Stimulated activated CD8-positive, alpha-beta memory T cell treated with anti-CD3 and anti-CD28 coated beads, Interleukin-4, amount 100 ng/mL, for 48 hours (primary cell): ENCODE data around the gene ACTL10.
"Not testable (repeated sequence)": the region's sequence is repeated elsewhere in the genome, so short reads cannot be mapped to it uniquely, and the experiment has no call there.

Experiments
- DNase-seq: peaks from one replicate; pipeline ENCODE4 v3.0.0-alpha.2; 2020

The ACTL10 gene

GRCh38 chr20:33697129-33697528, 30.4 kb downstream of the ACTL10 start:
- DNase-seq: no peak

- DNase-seq: not testable (repeated sequence)
Observed at GRCh38 chr20:33698966-33699365, 32.2 kb downstream of the ACTL10 start.

GRCh38 chr20:33700696-33701441, 34.1 kb downstream of the ACTL10 start:
- not testable (repeated sequence) for DNase-seq

GRCh38 chr20:33701629-33702450, 35.1 kb downstream of the ACTL10 start:
- no peak for DNase-seq

- DNase-seq: no peak
Observed at GRCh38 chr20:33702861-33703260, 36.1 kb downstream of the ACTL10 start.

GRCh38 chr20:33703498-33704137, 36.9 kb downstream of the ACTL10 start:
- DNase-seq: no peak

- DNase-seq: no peak
Observed at GRCh38 chr20:33704197-33704924, 37.6 kb downstream of the ACTL10 start.

- DNase-seq: no peak
Observed at GRCh38 chr20:33707668-33708067, 40.9 kb downstream of the ACTL10 start.

- peak; percentile 38 for DNase-seq
Observed at GRCh38 chr20:33709398-33709797, 42.7 kb downstream of the ACTL10 start.

GRCh38 chr20:33709905-33710541, 43.3 kb downstream of the ACTL10 start:
- no peak for DNase-seq

- DNase-seq: no peak
Observed at GRCh38 chr20:33710681-33711445, 44.1 kb downstream of the ACTL10 start.

- no peak for DNase-seq
Observed at GRCh38 chr20:33711446-33711738, 44.6 kb downstream of the ACTL10 start.

- no peak for DNase-seq
Observed at GRCh38 chr20:33713865-33714367, 47.2 kb downstream of the ACTL10 start.

GRCh38 chr20:33716498-33716897, 49.8 kb downstream of the ACTL10 start:
- DNase-seq: no peak
